ENCODE results near the gene DLG4.

The DLG4 gene

GRCh38 chr17:7219812-7220592 is at the start of gene DLG4, which contains the start of gene ACADVL:
Gene DLG4 (minus strand): TSS chr17:7219836.
Gene ACADVL (plus strand): TSS chr17:7219938. CDS start chr17:7219985, 47 bp downstream.
- peak; percentile 80 for DNase-seq

GRCh38 chr17:7266784-7267183 is 47.1 kb upstream of the DLG4 start:
- DNase-seq, result no peak

GRCh38 chr17:7263801-7264078 is 44.1 kb upstream of the DLG4 start:
- DNase-seq, result no peak

GRCh38 chr17:7262935-7263800 is 43.5 kb upstream of the DLG4 start:
- DNase-seq, result peak; percentile 35

- peak; percentile 32 for DNase-seq
Observed at GRCh38 chr17:7262192-7262934, 42.7 kb upstream of the DLG4 start, which contains the start of gene CLDN7. Gene CLDN7 (minus strand): TSS chr17:7262478. CDS start chr17:7262043, 435 bp downstream.

- peak; percentile 52 for DNase-seq
Observed at GRCh38 chr17:7261379-7262191, 41.9 kb upstream of the DLG4 start.

GRCh38 chr17:7260651-7261378 is 41.2 kb upstream of the DLG4 start:
- no peak for DNase-seq

GRCh38 chr17:7260151-7260550 is 40.5 kb upstream of the DLG4 start:
- no peak for DNase-seq

- DNase-seq, result no peak
Observed at GRCh38 chr17:7259555-7259889, 39.9 kb upstream of the DLG4 start.

- no peak for DNase-seq
Observed at GRCh38 chr17:7258731-7259554, 39.3 kb upstream of the DLG4 start.

- no peak for DNase-seq
Observed at GRCh38 chr17:7256766-7257456, 37.3 kb upstream of the DLG4 start.

- DNase-seq, result no peak
Observed at GRCh38 chr17:7254511-7254910, 34.9 kb upstream of the DLG4 start.

- DNase-seq, result no peak
Observed at GRCh38 chr17:7253082-7253481, 33.4 kb upstream of the DLG4 start.

GRCh38 chr17:7252176-7253043 is 32.8 kb upstream of the DLG4 start, which contains the start of gene ELP5:
Gene ELP5 (plus strand): TSS chr17:7252215. CDS start chr17:7252551, 336 bp downstream.
- DNase-seq, result no peak

- DNase-seq, result peak; percentile 99
Observed at GRCh38 chr17:7251661-7252175, 32.1 kb upstream of the DLG4 start, which contains the start of gene CTDNEP1. Gene CTDNEP1 (minus strand): TSS chr17:7251734. CDS start chr17:7251296, 438 bp downstream.

GRCh38 chr17:7250695-7251627 is 31.3 kb upstream of the DLG4 start:
- DNase-seq, result no peak

GRCh38 chr17:7249830-7250229 is 30.2 kb upstream of the DLG4 start:
- no peak for DNase-seq

GRCh38 chr17:7249214-7249613 is 29.6 kb upstream of the DLG4 start:
- DNase-seq, result no peak

Measured in activated T-cell treated with anti-CD3 and anti-CD28 coated beads, Interleukin-2, amount 50 U/mL, for 1 hour (primary cell).